ENCODE measurements around the gene EVI5.

The EVI5 gene

GRCh38 chr1:92707709-92708108 is 77.2 kb downstream of the EVI5 start:
- H3K36me3 ChIP-seq (ENCODE audit: insufficient read depth, low read length), result no peaks in the 10 kb centered on the region
- H3F3A ChIP-seq (ENCODE audit: insufficient read depth, low read length), result no peaks in the 10 kb centered on the region
- no peaks in the 10 kb centered on the region for H4K20me1 ChIP-seq (ENCODE audit: insufficient read depth, low read length)
- no peaks in the 10 kb centered on the region for H3K27me3 ChIP-seq (ENCODE audit: insufficient read depth, low read length)
- TF ChIP-seq, protein P1, sequence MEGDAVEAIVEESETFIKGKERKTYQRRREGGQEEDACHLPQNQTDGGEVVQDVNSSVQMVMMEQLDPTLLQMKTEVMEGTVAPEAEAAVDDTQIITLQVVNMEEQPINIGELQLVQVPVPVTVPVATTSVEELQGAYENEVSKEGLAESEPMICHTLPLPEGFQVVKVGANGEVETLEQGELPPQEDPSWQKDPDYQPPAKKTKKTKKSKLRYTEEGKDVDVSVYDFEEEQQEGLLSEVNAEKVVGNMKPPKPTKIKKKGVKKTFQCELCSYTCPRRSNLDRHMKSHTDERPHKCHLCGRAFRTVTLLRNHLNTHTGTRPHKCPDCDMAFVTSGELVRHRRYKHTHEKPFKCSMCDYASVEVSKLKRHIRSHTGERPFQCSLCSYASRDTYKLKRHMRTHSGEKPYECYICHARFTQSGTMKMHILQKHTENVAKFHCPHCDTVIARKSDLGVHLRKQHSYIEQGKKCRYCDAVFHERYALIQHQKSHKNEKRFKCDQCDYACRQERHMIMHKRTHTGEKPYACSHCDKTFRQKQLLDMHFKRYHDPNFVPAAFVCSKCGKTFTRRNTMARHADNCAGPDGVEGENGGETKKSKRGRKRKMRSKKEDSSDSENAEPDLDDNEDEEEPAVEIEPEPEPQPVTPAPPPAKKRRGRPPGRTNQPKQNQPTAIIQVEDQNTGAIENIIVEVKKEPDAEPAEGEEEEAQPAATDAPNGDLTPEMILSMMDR (IDR thresholded peaks at IDR 0.05; ENCODE audit: low read length), result no peak
- TF ChIP-seq EZH2 (IDR thresholded peaks at IDR 0.05; ENCODE audit: borderline replicate concordance, low read length), result no peak
- no peak overlapping the region for H3K4me3 ChIP-seq (ENCODE audit: low read depth, low read length, poor library complexity, severe bottlenecking)
- no peaks in the 10 kb centered on the region for H3K79me2 ChIP-seq (ENCODE audit: insufficient read depth, low read length)
- no peaks in the 10 kb centered on the region for H3K4me1 ChIP-seq (ENCODE audit: insufficient read depth, low read length, severe bottlenecking)
- H3K4me2 ChIP-seq (ENCODE audit: low read length), result no peak overlapping the region
- no peak overlapping the region for H2AFZ ChIP-seq (ENCODE audit: low read length)
- H3K9ac ChIP-seq (ENCODE audit: low read length), result no peak overlapping the region
- no peak overlapping the region for H3K27ac ChIP-seq (ENCODE audit: low read depth, low read length, poor library complexity, severe bottlenecking)
- no peaks in the 10 kb centered on the region for H3K9me3 ChIP-seq (ENCODE audit: low read length)
- H3K9me2 ChIP-seq (ENCODE audit: low read depth, low read length), result no peaks in the 10 kb centered on the region

DNA sequence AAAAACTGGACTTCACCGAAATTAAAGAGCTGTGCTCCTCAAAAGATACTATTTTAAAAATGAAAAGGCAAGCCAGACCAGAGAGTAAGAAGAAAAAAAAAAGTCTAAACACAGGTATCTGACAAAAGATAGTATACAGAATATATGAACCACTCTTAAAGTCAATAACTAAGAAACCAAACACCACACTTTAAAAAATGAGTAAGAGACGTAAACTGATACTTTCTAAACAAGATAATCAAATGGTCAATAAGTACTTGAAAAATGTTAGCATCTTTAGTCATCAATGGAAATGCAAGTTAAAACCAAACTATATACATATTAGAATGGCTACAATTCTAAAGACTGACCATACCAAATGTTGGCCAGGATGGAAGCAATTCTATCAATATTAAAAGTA is 77.6 kb downstream of the EVI5 start:
- Histone ChIP-seq H3F3A (ENCODE audit: insufficient read depth, low read length) (no peaks in the 10 kb centered on the region), H3K27ac (ENCODE audit: low read depth, low read length, poor library complexity, severe bottlenecking) (no peak overlapping the region), H3K9me2 (ENCODE audit: low read depth, low read length) (no peaks in the 10 kb centered on the region), H3K36me3 (ENCODE audit: insufficient read depth, low read length) (no peaks in the 10 kb centered on the region), H2AFZ (ENCODE audit: low read length) (no peak overlapping the region), H3K9ac (ENCODE audit: low read length) (no peak overlapping the region), H3K27me3 (ENCODE audit: insufficient read depth, low read length) (no peaks in the 10 kb centered on the region), H3K4me1 (ENCODE audit: insufficient read depth, low read length, severe bottlenecking) (no peaks in the 10 kb centered on the region), H4K20me1 (ENCODE audit: insufficient read depth, low read length) (no peaks in the 10 kb centered on the region), H3K4me2 (ENCODE audit: low read length) (no peak overlapping the region), H3K79me2 (ENCODE audit: insufficient read depth, low read length) (no peaks in the 10 kb centered on the region), H3K4me3 (ENCODE audit: low read depth, low read length, poor library complexity, severe bottlenecking) (no peak overlapping the region), H3K9me3 (ENCODE audit: low read length) (no peaks in the 10 kb centered on the region)
- no peak for TF ChIP-seq EZH2 (IDR thresholded peaks at IDR 0.05; ENCODE audit: borderline replicate concordance, low read length)
- TF ChIP-seq, protein P1 (IDR thresholded peaks at IDR 0.05; ENCODE audit: low read length), result no peak

- H4K20me1 ChIP-seq (ENCODE audit: insufficient read depth, low read length), result no peaks in the 10 kb centered on the region
- no peaks in the 10 kb centered on the region for H3K4me1 ChIP-seq (ENCODE audit: insufficient read depth, low read length, severe bottlenecking)
- H3K9ac ChIP-seq (ENCODE audit: low read length), result no peak overlapping the region
- H3K79me2 ChIP-seq (ENCODE audit: insufficient read depth, low read length), result no peaks in the 10 kb centered on the region
- H3K36me3 ChIP-seq (ENCODE audit: insufficient read depth, low read length), result no peaks in the 10 kb centered on the region
- H3F3A ChIP-seq (ENCODE audit: insufficient read depth, low read length), result no peaks in the 10 kb centered on the region
- no peak for TF ChIP-seq EZH2 (IDR thresholded peaks at IDR 0.05; ENCODE audit: borderline replicate concordance, low read length)
- TF ChIP-seq, protein P1 (IDR thresholded peaks at IDR 0.05; ENCODE audit: low read length), result no peak
- H3K4me3 ChIP-seq (ENCODE audit: low read depth, low read length, poor library complexity, severe bottlenecking), result no peak overlapping the region
- no peak overlapping the region for H2AFZ ChIP-seq (ENCODE audit: low read length)
- H3K4me2 ChIP-seq (ENCODE audit: low read length), result no peak overlapping the region
- H3K27me3 ChIP-seq (ENCODE audit: insufficient read depth, low read length), result no peaks in the 10 kb centered on the region
- no peak overlapping the region for H3K27ac ChIP-seq (ENCODE audit: low read depth, low read length, poor library complexity, severe bottlenecking)
- no peaks in the 10 kb centered on the region for H3K9me3 ChIP-seq (ENCODE audit: low read length)
- H3K9me2 ChIP-seq (ENCODE audit: low read depth, low read length), result no peaks in the 10 kb centered on the region
These were observed 79.5 kb downstream of the EVI5 start for GRCh38 chr1:92705446-92705845.

All from OCI-LY1 (cell line).